Measurements from ENCODE around the gene P3H3. TPM values are rescaled to one million over a fixed set of nuclear protein-coding genes. Genes with fewer than 3 reads are reported as not detected.

The P3H3 gene
- total RNA-seq, 1 donor from 2014 or later: 30.6 TPM

DNA sequence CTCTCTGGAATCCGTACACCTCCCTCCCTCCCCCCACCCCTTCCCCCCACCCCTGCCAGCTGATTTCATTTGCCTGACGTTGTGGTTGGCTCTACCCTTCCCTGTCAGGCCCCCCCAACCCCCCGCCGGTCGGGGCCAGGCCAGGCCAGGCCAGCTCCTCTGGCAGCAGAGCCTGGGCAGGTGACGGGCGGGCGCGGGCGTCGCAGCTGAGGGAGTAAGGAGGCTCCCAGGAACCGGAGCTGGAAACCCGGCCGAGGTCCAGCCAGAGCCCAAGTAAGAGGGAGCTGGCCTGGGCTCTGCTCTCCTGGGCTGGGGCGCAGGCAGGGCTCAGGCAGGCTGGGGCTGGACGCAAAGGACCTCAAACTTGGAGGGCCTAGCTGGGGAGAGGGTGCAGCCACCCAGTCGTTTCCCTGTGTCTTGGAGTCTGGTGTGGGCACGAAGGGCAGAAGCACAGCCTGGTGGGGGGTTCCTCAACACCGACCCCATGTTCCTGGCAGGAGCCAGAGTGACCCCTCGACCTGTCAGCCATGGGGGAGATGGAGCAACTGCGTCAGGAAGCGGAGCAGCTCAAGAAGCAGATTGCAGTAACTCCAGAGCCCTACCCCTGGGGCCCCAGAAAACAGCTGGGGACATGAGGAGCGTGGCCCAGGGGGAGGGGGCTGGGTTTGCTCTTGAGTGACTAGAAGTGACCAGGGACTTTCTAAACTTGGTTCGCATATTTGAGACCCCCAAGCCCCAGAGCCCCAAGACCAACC is 12.7 kb downstream of the P3H3 start, which contains the start of gene GNB3:
Gene GNB3 (plus strand): TSS at position 165 of the 755 bp plus-strand sequence. CDS start 363 bp downstream, at position 528.
- Mint-ChIP-seq H3K4me1 (ENCODE audit: low read depth) (peaks cover 5% of the 10 kb centered on the region), H3K9me3 (ENCODE audit: low read depth) (no peaks in the 10 kb centered on the region), H3K27ac (peak within 1 kb of the TSS; percentile 84), H3K4me3 (ENCODE audit: low read depth) (no peak within 1 kb of the TSS), H3K36me3 (ENCODE audit: insufficient read depth) (peaks cover 9% of the 10 kb centered on the region), H3K27me3 (no peaks in the 10 kb centered on the region)
- DNase-seq (ENCODE audit: low spot score, unreplicated experiment): no peak
- TF ChIP-seq, protein P1, sequence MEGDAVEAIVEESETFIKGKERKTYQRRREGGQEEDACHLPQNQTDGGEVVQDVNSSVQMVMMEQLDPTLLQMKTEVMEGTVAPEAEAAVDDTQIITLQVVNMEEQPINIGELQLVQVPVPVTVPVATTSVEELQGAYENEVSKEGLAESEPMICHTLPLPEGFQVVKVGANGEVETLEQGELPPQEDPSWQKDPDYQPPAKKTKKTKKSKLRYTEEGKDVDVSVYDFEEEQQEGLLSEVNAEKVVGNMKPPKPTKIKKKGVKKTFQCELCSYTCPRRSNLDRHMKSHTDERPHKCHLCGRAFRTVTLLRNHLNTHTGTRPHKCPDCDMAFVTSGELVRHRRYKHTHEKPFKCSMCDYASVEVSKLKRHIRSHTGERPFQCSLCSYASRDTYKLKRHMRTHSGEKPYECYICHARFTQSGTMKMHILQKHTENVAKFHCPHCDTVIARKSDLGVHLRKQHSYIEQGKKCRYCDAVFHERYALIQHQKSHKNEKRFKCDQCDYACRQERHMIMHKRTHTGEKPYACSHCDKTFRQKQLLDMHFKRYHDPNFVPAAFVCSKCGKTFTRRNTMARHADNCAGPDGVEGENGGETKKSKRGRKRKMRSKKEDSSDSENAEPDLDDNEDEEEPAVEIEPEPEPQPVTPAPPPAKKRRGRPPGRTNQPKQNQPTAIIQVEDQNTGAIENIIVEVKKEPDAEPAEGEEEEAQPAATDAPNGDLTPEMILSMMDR (IDR thresholded peaks at IDR 0.05; ENCODE audit: unreplicated experiment): no peak

DNA sequence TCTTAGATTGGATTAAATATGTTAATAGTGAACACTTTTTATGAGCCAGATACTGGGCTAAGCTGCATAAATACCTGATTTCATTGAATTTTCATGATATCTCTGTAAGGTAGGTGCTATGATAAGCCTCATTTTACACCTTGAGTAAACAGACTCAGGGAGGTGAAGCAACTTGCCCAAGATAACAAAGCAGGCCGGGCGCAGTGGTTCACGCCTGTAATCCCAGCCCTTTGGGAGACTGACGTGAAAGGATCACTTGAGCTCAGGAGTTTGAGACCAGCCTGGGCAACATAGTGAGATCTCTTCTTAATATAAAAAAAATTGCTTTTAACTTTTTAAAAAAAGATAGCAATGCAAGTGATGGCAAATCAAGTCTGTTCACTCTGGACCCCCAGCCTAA is 13.9 kb downstream of the P3H3 start:
- Mint-ChIP-seq H3K27me3 (no peaks in the 10 kb centered on the region), H3K4me1 (ENCODE audit: low read depth) (peaks cover 5% of the 10 kb centered on the region), H3K27ac (no peak overlapping the region), H3K36me3 (ENCODE audit: insufficient read depth) (peaks cover 12% of the 10 kb centered on the region), H3K9me3 (ENCODE audit: low read depth) (no peaks in the 10 kb centered on the region), H3K4me3 (ENCODE audit: low read depth) (no peak overlapping the region)
- DNase-seq (ENCODE audit: low spot score, unreplicated experiment): no peak
- TF ChIP-seq, protein P1 (IDR thresholded peaks at IDR 0.05; ENCODE audit: unreplicated experiment): no peak

DNA sequence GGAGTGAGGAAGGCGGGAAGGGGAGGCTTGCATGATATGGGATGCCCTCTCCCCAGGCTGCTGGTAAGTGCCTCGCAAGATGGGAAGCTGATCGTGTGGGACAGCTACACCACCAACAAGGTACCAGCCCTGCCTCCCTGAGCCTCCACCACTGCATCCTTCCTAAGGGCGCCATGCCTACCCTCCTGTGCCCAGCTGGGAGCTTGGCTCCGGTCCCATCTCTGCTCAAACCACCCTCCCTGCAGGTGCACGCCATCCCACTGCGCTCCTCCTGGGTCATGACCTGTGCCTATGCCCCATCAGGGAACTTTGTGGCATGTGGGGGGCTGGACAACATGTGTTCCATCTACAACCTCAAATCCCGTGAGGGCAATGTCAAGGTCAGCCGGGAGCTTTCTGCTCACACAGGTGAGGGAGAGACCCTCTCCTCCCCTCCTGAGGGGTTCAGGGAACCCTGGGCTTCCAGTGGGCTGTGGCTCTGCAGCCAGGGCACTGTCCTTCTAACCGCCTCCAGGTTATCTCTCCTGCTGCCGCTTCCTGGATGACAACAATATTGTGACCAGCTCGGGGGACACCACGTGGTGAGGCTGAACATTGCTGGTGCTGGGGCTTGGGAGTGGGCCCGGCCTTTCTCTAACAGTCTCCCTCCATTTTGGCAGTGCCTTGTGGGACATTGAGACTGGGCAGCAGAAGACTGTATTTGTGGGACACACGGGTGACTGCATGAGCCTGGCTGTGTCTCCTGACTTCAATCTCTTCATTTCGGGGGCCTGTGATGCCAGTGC is 15.1 kb downstream of the P3H3 start:
- no peak for DNase-seq (ENCODE audit: low spot score, unreplicated experiment)
- Mint-ChIP-seq H3K27ac (peak overlapping the region; percentile 54), H3K4me3 (ENCODE audit: low read depth) (no peak overlapping the region), H3K9me3 (ENCODE audit: low read depth) (no peaks in the 10 kb centered on the region), H3K36me3 (ENCODE audit: insufficient read depth) (peaks cover 14% of the 10 kb centered on the region), H3K4me1 (ENCODE audit: low read depth) (peaks cover 5% of the 10 kb centered on the region), H3K27me3 (no peaks in the 10 kb centered on the region)
- TF ChIP-seq, protein P1 (IDR thresholded peaks at IDR 0.05; ENCODE audit: unreplicated experiment): peak; percentile 41

DNA sequence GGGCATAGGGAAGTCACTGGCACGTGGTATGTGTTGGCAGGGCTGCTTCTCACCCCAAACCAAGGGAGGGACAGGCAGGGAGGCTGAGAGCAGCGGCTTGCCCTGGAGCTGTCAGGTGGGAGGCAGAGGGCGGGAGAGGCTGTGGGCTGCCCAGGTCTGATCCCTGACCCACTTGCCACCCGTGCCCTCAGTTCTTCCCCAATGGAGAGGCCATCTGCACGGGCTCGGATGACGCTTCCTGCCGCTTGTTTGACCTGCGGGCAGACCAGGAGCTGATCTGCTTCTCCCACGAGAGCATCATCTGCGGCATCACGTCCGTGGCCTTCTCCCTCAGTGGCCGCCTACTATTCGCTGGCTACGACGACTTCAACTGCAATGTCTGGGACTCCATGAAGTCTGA is 17.2 kb downstream of the P3H3 start:
- Mint-ChIP-seq H3K27ac (no peak overlapping the region), H3K36me3 (ENCODE audit: insufficient read depth) (peaks cover 9% of the 10 kb centered on the region), H3K4me3 (ENCODE audit: low read depth) (no peak overlapping the region), H3K27me3 (no peaks in the 10 kb centered on the region), H3K4me1 (ENCODE audit: low read depth) (peaks cover 13% of the 10 kb centered on the region), H3K9me3 (ENCODE audit: low read depth) (no peaks in the 10 kb centered on the region)
- TF ChIP-seq, protein P1 (IDR thresholded peaks at IDR 0.05; ENCODE audit: unreplicated experiment): no peak
- no peak for DNase-seq (ENCODE audit: low spot score, unreplicated experiment)

DNA sequence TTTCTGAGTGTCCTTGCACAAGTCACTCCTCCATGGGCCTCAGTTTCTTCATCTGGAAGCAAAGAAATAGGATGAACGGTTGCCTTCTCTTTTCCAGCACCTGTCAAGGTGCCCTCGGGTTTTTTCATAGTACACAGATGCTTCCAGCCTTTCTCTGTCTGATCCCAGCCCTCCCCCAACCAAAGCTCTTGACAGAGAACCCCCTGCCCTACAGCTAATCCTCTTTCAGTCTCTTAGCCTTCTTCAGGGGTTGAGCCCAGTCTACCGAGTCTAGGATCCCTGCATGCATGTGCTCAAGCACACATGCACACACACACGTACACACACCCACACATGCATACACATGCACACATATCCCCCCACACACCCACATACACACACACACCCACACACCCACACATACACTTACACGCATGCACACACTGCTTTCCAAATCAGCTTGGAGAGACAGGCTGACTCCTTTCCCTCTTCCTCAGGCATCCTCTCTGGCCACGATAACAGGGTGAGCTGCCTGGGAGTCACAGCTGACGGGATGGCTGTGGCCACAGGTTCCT is 18.2 kb downstream of the P3H3 start:
- no peaks in the 10 kb centered on the region for H3K9me3 Mint-ChIP-seq (ENCODE audit: low read depth)
- H3K4me1 Mint-ChIP-seq (ENCODE audit: low read depth): peaks cover 20% of the 10 kb centered on the region
- H3K36me3 Mint-ChIP-seq (ENCODE audit: insufficient read depth): peaks cover 9% of the 10 kb centered on the region
- DNase-seq (ENCODE audit: low spot score, unreplicated experiment): no peak
- H3K27me3 Mint-ChIP-seq: no peaks in the 10 kb centered on the region
- H3K4me3 Mint-ChIP-seq (ENCODE audit: low read depth): no peak overlapping the region
- TF ChIP-seq, protein P1 (IDR thresholded peaks at IDR 0.05; ENCODE audit: unreplicated experiment): no peak
- H3K27ac Mint-ChIP-seq: no peak overlapping the region
